Measurements from ENCODE around the gene DIO3.

DNA sequence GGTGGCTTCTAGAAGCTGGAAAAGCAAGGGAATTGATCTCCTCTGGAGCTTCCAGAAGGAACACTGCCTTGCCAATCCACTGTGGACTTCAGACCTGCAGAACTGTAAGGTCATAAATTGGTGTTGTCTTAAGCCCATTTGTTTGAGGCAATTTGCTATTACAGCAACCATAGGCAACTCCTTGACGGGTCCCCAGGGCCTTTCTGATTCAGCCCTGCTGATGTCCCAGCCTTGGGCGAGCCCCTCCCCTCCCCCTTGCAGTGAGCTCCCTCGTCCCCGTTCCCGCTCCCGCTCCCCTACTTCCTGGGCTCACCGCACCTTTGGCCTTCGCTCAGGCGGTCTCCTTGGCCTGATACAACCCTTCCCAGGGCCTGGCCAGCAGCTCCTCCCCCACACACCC, 18.9 kb upstream of the DIO3 start:
- TF ChIP-seq, protein P1, sequence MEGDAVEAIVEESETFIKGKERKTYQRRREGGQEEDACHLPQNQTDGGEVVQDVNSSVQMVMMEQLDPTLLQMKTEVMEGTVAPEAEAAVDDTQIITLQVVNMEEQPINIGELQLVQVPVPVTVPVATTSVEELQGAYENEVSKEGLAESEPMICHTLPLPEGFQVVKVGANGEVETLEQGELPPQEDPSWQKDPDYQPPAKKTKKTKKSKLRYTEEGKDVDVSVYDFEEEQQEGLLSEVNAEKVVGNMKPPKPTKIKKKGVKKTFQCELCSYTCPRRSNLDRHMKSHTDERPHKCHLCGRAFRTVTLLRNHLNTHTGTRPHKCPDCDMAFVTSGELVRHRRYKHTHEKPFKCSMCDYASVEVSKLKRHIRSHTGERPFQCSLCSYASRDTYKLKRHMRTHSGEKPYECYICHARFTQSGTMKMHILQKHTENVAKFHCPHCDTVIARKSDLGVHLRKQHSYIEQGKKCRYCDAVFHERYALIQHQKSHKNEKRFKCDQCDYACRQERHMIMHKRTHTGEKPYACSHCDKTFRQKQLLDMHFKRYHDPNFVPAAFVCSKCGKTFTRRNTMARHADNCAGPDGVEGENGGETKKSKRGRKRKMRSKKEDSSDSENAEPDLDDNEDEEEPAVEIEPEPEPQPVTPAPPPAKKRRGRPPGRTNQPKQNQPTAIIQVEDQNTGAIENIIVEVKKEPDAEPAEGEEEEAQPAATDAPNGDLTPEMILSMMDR (conservative IDR thresholded peaks at IDR 0.05; ENCODE audit: low read depth, low read length): no peak
- TF ChIP-seq EZH2 (IDR thresholded peaks at IDR 0.05; ENCODE audit: borderline replicate concordance, low read depth, low read length, poor library complexity, severe bottlenecking): no peak
